OCI-LY1 (cell line): Measurements from ENCODE around the gene TRIO.

Experiments used
- H2AFZ ChIP-seq: fragments of 200-600 bp; sonication (generic), shearing (Covaris generic); 2 replicates; pipeline ENCODE4 v1.6.0; 2014; ENCODE audit warnings: antibody characterized with exemption, mild to moderate bottlenecking, low read length
- H3F3A ChIP-seq: fragments of 200-600 bp; sonication (generic), shearing (Covaris generic); 2 replicates; pipeline ENCODE4 v1.6.0; 2014; ENCODE audit warnings: mild to moderate bottlenecking, antibody characterized with exemption, low read length, moderate library complexity; ENCODE audit not compliant: insufficient read depth
- H3K27ac ChIP-seq: fragments of 200-600 bp; sonication (generic); 2 replicates; pipeline ENCODE4 v1.5.1; 2014; ENCODE audit warnings: low read length, mixed run types, mild to moderate bottlenecking, low read depth; ENCODE audit not compliant: poor library complexity, severe bottlenecking
- H3K27me3 ChIP-seq: fragments of 200-600 bp; sonication (generic); 2 replicates; pipeline ENCODE4 v1.6.0; 2014; ENCODE audit warnings: antibody characterized with exemption, mild to moderate bottlenecking, low read length, moderate library complexity; ENCODE audit not compliant: insufficient read depth
- H3K36me3 ChIP-seq: fragments of 200-600 bp; sonication (generic); 2 replicates; pipeline ENCODE4 v1.6.1; 2014; ENCODE audit warnings: mild to moderate bottlenecking, antibody characterized with exemption, low read length, moderate library complexity, mixed read lengths; ENCODE audit not compliant: insufficient read depth
- H3K4me1 ChIP-seq: fragments of 200-600 bp; sonication (generic); 2 replicates; pipeline ENCODE4 v1.5.1; 2014; ENCODE audit warnings: mild to moderate bottlenecking, low read length, moderate library complexity; ENCODE audit not compliant: insufficient read depth, severe bottlenecking
- H3K4me2 ChIP-seq: fragments of 200-600 bp; sonication (generic), shearing (Covaris generic); 2 replicates; pipeline ENCODE4 v1.6.1; 2014; ENCODE audit warnings: low read length
- H3K4me3 ChIP-seq: fragments of 200-600 bp; sonication (generic); 2 replicates; pipeline ENCODE4 v1.5.1; 2014; ENCODE audit warnings: low read length, low read depth, mild to moderate bottlenecking, mixed read lengths; ENCODE audit not compliant: poor library complexity, severe bottlenecking
- H3K79me2 ChIP-seq: fragments of 200-600 bp; shearing (Covaris generic); 2 replicates; pipeline ENCODE4 v1.6.1; 2016; ENCODE audit warnings: mixed run types, low read length, mixed read lengths; ENCODE audit not compliant: insufficient read depth
- H3K9ac ChIP-seq: fragments of 200-600 bp; sonication (generic), shearing (Covaris generic); 2 replicates; pipeline ENCODE4 v1.6.1; 2014; ENCODE audit warnings: mild to moderate bottlenecking, low read length, mixed read lengths
- H3K9me2 ChIP-seq: fragments of 200-600 bp; sonication (generic), shearing (Covaris generic); 2 replicates; pipeline ENCODE4 v1.6.1; 2014; ENCODE audit warnings: low read depth, mild to moderate bottlenecking, low read length, mixed read lengths
- H3K9me3 ChIP-seq: fragments of 200-600 bp; shearing (Covaris generic); 2 replicates; pipeline ENCODE4 v1.6.1; 2014; ENCODE audit warnings: low read length, mixed read lengths
- H4K20me1 ChIP-seq: fragments of 200-600 bp; sonication (generic), shearing (Covaris generic); 2 replicates; pipeline ENCODE4 v1.6.0; 2016; ENCODE audit warnings: mild to moderate bottlenecking, low read length; ENCODE audit not compliant: insufficient read depth
- EZH2 ChIP-seq: fragments of 200-600 bp; sonication (generic), shearing (Covaris generic); IDR thresholded peaks from 2 replicates; pipeline ENCODE4 v1.8.0; 2017; ENCODE audit warnings: borderline replicate concordance, mixed run types, mild to moderate bottlenecking, antibody characterized with exemption, low read length, moderate library complexity, mixed read lengths
- TF ChIP-seq, protein P1 (sequence below): fragments of 200-600 bp; sonication (generic), shearing (Covaris generic); IDR thresholded peaks from 2 replicates; pipeline ENCODE4 v1.5.1; 2017; ENCODE audit warnings: mild to moderate bottlenecking, antibody characterized with exemption, low read length, moderate library complexity, mixed read lengths

TRIO gene

DNA sequence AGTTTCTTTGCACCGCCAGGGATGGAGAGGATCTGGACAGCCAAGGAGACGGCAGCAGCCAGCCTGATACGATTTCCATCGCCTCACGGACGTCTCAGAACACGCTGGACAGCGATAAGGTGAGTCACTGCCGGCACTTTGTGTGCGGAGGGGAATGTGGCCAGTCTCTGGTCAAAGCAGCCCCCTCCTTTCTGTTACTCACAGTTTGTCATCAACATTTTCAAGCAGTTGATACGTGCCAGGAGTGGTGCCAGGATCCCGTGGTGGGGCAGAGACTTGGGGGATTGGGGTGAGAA is 263.4 kb downstream of the TRIO start:
- Histone ChIP-seq H3K27ac (no peak overlapping the region), H3K36me3 (no peaks in the 10 kb centered on the region), H3K9ac (no peak overlapping the region), H3K79me2 (no peaks in the 10 kb centered on the region), H3K27me3 (no peaks in the 10 kb centered on the region), H3K4me2 (no peak overlapping the region), H3K4me3 (no peak overlapping the region), H3F3A (no peaks in the 10 kb centered on the region), H2AFZ (no peak overlapping the region), H3K9me2 (no peaks in the 10 kb centered on the region), H3K4me1 (no peaks in the 10 kb centered on the region), H3K9me3 (no peaks in the 10 kb centered on the region), H4K20me1 (no peaks in the 10 kb centered on the region)
- TF ChIP-seq, protein P1, sequence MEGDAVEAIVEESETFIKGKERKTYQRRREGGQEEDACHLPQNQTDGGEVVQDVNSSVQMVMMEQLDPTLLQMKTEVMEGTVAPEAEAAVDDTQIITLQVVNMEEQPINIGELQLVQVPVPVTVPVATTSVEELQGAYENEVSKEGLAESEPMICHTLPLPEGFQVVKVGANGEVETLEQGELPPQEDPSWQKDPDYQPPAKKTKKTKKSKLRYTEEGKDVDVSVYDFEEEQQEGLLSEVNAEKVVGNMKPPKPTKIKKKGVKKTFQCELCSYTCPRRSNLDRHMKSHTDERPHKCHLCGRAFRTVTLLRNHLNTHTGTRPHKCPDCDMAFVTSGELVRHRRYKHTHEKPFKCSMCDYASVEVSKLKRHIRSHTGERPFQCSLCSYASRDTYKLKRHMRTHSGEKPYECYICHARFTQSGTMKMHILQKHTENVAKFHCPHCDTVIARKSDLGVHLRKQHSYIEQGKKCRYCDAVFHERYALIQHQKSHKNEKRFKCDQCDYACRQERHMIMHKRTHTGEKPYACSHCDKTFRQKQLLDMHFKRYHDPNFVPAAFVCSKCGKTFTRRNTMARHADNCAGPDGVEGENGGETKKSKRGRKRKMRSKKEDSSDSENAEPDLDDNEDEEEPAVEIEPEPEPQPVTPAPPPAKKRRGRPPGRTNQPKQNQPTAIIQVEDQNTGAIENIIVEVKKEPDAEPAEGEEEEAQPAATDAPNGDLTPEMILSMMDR = no peak
- TF ChIP-seq EZH2 = no peak

DNA sequence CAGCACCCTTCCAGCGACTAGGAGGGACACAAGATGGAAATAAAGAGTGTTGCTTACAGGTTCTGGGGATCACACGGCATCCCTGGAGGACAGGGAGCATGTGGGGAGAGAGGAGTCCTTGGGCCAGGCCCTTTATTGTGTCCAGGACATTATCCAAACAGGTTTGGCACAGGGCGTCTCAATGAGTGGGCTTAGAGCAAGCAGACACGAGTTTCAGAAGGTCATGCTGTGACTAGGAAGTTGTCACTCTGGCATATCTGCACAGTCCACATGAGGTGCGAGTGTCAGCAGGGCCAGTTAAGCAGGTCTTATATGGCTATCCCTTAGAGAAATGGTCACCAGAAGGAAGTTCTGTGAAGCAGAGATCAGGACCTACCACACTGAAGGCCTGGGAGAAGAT is 263.9 kb downstream of the TRIO start:
- H3K9me2 ChIP-seq = no peaks in the 10 kb centered on the region
- H2AFZ ChIP-seq = no peak overlapping the region
- no peak overlapping the region for H3K4me2 ChIP-seq
- TF ChIP-seq EZH2 = no peak
- TF ChIP-seq, protein P1 = no peak
- no peaks in the 10 kb centered on the region for H3K9me3 ChIP-seq
- no peak overlapping the region for H3K9ac ChIP-seq
- H3K4me3 ChIP-seq = no peak overlapping the region
- no peaks in the 10 kb centered on the region for H3K4me1 ChIP-seq
- H3K36me3 ChIP-seq = no peaks in the 10 kb centered on the region
- H4K20me1 ChIP-seq = no peaks in the 10 kb centered on the region
- no peak overlapping the region for H3K27ac ChIP-seq
- H3K27me3 ChIP-seq = no peaks in the 10 kb centered on the region
- H3F3A ChIP-seq = no peaks in the 10 kb centered on the region
- no peaks in the 10 kb centered on the region for H3K79me2 ChIP-seq

DNA sequence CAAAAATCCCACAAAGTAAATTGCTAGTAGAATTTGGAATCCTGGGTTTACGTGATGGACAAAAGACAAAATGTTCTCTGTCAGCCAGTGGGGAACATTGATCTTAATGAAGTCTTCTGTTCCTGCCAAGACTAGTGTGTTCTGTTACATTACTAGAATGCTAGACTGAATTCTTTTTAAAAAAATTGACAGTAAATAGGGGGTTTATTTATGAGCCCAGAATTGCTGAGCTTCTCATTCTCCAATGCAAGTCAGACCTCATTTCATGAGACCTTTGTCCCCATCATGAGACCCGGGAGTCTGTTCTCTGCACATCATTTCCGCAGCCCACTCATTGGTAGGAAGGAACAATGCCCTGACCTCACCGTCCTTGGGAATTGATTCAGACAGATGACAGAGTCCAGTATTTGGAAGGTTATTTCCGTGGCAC is 264.6 kb downstream of the TRIO start:
- Histone ChIP-seq H3K4me3 (no peak overlapping the region), H3K9ac (no peak overlapping the region), H3K9me3 (no peaks in the 10 kb centered on the region), H3K4me2 (no peak overlapping the region), H4K20me1 (no peaks in the 10 kb centered on the region), H3K4me1 (no peaks in the 10 kb centered on the region), H2AFZ (no peak overlapping the region), H3K27ac (no peak overlapping the region), H3K9me2 (no peaks in the 10 kb centered on the region), H3K79me2 (no peaks in the 10 kb centered on the region), H3K27me3 (no peaks in the 10 kb centered on the region), H3F3A (no peaks in the 10 kb centered on the region), H3K36me3 (no peaks in the 10 kb centered on the region)
- TF ChIP-seq EZH2 = no peak
- TF ChIP-seq, protein P1 = no peak
